GM18526 (cell line): Measurements from ENCODE around the gene EMILIN2.

Experiments
- POLR2A ChIP-seq: IDR thresholded peaks from 3 replicates; pipeline ENCODE4 v1.6.1; 2011; ENCODE audit not compliant: insufficient read length; ENCODE audit errors: extremely low read depth

The EMILIN2 gene

DNA sequence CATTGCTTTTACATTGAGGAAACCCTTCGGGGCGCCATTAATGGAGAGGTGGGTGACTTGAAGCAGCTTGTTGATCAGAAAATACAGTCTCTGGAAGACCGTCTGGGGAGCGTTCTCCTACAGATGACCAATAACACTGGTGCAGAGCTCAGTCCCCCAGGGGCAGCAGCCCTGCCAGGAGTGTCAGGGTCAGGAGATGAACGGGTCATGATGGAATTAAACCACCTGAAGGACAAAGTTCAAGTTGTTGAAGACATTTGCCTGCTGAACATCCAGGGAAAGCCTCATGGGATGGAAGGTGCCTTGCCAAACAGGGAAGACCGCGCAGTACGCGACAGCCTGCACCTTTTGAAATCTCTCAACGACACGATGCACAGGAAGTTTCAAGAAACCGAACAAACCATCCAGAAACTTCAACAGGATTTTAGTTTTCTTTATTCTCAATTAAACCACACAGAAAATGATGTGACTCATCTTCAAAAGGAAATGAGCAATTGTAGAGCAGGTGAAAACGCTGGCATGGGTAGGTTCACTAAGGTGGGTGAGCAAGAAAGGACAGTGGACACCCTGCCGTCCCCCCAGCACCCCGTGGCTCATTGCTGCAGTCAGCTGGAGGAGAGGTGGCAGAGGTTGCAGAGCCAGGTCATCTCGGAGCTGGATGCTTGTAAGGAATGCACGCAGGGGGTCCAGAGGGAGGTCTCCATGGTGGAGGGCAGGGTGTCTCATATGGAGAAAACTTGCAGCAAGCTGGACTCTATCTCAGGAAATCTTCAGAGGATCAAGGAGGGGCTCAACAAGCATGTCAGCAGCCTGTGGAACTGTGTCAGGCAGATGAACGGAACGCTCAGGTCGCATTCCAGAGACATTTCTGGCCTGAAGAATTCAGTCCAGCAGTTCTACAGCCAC lies 45.0 kb downstream of the EMILIN2 start:
- no peak for TF ChIP-seq POLR2A

- TF ChIP-seq POLR2A, result no peak
Measured at GRCh38 chr18:2893056-2893455, 46.2 kb downstream of the EMILIN2 start.

DNA sequence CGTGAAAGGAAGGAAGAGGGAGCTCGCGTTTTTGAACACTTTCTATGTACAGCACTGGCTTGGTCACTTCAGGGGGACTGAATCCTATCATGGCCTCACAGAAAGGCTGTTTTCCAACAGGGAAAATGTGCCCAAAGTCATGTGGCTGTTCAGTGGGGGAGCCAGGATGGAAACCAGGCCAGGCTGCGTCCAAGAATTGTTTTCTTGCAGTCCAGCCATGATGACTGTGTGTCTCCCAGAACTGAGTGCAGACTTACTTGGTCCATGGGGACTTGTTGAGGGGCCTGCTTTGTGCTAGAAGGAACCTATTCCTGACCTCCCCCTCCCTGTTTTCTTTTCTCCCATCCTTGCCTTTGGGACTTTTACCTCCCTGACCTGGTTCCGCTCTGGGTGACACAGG lies 46.9 kb downstream of the EMILIN2 start:
- TF ChIP-seq POLR2A, result no peak

DNA sequence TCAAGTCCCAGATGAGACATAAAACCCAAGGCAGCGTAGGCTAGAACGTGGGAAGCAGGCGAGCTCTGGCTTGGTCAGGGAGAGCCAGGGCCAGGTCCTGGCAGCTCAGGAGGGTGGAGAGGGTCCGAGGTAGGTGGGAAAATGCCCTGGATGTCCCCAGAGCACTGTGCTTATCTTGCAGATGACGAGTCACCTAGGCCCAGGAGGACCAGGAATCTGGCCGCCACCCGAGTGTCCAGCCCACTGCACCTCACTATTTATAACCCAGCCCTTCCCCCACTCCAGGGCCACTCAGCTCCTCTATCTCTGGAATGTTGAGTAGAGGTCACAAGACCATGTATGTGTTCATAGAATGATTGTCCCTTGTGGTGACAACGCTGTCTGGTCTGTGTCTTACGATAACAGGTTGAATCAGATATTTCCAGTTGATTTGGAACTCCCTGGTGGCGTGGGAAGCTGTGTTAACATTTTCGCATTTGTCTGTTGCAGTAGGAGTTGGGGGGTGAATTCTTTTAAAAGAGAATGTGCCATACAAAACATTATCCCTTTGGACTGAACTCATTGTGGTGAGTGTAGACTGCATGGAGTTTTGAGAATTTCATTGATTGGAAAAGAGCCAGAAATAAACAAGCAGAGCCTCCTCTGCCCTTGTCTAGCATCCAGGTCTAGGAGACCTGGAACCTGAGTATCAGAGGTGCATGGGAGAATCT lies 47.5 kb downstream of the EMILIN2 start:
- TF ChIP-seq POLR2A, result no peak

- no peak for TF ChIP-seq POLR2A
Measured at GRCh38 chr18:2894841-2895370, 48.1 kb downstream of the EMILIN2 start.

DNA sequence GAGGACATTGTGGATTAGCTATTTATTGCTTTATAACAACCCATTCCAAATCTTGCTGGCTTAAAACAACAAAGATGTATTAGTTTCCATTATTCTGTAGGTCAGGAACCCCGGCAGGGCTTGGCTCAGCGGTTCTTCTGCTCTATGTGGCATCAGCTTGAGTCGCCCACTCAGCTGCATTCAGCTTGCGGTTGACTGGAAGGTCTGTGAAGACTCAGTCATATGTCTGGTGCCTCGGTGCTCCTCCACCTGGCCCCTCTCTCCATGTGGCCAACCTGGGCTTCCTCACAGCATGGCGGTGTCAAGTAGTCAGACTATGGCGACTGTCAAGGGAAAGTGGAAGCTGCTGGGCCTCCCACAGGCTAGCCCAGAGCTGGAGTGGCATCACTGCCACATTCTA lies 48.6 kb downstream of the EMILIN2 start:
- no peak for TF ChIP-seq POLR2A

GRCh38 chr18:2896990-2897389 lies 50.2 kb downstream of the EMILIN2 start:
- no peak for TF ChIP-seq POLR2A

DNA sequence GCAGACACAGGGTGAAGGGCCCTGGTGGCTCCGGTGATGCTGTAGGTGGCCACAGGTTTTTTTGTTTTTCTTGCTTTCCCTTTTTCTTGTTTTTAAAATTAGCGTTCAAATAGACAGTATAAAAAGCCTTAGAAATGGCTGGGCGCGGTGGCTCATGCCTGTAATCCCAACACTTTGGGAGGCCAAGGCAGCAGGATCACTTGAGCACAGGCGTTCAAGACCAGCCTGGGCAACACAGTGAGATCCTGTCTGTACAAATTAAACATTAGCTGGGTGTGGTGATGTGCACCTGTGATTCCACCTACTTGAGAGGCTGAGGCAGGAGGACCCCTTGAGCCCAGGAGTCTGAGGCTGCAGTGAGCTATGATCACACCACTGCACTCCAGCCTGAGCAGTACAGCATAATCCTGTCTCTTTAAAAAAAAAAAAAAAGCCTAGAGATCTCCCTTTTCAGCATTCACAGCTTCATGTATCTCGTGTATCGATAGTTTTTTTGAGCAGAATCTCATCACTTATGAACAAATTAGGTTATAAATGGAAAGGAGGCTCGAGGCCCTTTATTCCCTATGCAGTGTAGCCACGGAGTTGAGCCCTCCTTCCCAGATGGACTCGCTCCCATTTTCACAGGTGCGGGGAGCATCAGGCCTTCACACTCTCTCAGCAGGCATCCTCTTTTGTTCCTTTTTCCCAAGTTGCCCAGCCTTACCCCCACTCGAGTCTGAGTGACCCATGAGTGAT lies 50.8 kb downstream of the EMILIN2 start:
- TF ChIP-seq POLR2A, result no peak

DNA sequence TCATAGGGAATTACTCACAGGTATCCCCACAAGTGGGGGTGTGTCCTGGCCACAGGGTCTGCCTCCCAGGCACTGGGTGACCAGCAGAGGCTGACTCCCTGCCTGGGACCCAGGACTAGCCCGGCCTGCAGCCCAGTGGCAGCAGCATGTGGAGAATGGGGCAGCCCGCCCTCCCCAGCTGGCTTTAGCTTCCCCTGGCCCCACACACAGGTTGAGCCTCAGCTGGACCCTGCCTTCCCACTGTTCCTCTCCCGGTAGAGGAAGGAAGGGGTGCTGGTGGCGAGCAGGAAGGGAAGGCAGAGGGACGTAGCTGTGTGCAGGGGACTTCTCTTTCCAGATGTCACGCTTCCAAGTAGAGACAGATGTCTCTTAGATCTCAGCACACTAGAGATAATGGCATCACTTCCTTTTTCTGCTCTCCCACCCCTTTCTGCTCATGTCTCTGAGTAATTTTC lies 51.4 kb downstream of the EMILIN2 start:
- no peak for TF ChIP-seq POLR2A

DNA sequence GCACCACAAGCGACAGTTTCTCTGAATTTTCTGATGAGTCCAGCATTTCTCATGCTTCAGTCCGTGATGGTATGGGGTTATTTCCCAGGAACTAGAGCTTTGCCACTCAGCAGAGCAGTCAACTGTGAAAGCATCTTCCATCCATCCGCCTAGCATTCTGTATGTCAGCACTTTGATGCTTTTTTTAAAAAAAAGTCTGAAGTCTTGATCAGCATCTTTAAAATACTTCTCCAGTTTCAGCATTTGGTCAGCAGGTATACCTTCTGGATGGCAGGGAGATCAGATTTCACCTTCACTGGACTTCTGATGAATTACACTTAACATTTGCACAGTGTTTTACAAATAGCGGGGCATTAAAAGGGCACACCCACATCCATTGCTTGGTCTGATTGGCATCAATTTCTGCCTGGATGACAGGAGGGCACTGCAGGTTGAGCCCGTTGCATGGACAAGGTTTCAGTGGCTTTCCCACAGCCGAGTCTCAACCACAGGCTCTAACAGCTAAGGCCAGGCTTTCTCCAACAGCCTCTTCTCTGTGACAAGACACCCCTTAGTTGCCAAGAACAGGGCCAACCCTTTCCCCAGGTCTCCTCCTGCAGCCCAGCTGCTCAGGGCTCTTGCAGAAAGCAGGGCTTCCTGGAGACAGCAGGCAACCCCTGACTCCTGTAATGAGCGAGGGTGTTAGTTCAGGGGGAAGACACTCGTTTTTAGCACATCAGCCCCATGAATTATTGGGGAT lies 54.0 kb downstream of the EMILIN2 start:
- TF ChIP-seq POLR2A, result no peak

DNA sequence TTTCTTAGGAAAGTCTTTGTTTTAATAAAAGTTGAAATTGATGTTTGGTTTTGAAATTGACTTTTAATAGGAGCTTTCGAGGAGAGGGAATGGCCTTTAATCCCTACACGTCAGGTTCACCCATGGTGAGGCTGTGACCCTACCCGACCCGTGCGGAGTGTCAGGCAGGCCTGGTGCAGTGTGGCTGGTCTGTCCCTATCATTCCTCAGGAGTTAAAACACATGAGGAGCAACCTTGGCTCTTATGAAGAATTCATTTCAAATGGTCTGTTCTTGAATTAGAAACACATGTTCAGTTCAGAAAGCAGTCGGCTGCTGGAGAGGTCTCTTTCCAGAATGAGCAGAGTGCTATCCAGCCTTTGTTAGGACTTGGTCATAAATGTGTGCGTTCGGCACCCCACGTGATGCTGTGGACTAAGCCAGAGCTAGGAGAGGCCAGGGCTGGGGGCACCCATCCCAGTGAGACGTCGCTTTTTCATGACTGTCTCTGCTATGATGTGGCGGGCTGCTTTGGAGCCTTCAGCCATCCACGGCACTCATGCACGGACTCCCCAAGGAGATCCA lies 54.7 kb downstream of the EMILIN2 start:
- no peak for TF ChIP-seq POLR2A

GRCh38 chr18:2902327-2902726 lies 55.5 kb downstream of the EMILIN2 start:
- TF ChIP-seq POLR2A, result no peak

DNA sequence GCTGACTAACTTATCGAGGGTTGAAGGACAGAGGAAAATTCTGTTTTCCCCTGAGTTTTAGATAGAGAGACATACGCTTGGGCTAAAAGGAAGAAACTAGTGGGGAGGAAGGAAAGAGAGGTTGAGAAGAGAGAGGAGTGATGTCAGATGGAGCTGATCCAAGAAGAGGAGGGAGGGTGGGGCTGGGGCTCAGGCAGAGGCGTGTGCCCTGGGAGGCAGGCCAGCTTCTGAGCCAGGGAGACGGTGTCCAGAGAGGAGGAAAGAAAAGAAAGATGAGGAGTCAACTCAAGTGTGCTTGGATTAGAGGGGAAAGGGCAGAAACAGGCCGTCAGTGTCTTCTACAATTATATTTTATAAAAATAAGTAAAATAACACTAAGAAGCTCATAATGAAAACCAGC lies 56.2 kb downstream of the EMILIN2 start:
- no peak for TF ChIP-seq POLR2A
